Ishikawa (cell line): ENCODE measurements around the gene ITPR2.

ENCODE experiments used
- EP300 ChIP-seq: IDR thresholded peaks from 2 replicates; pipeline ENCODE4 v1.6.1; 2012; ENCODE audit warnings: borderline replicate concordance
- MAX ChIP-seq: IDR thresholded peaks from 2 replicates; pipeline ENCODE4 v1.6.1; 2012
- RAD21 ChIP-seq: IDR thresholded peaks from 2 replicates; pipeline ENCODE4 v1.6.1; 2012; ENCODE audit warnings: low read depth
- TAF1 ChIP-seq: IDR thresholded peaks from 2 replicates; pipeline ENCODE4 v1.6.1; 2012; ENCODE audit warnings: low read depth, mild to moderate bottlenecking
- TEAD4 ChIP-seq: IDR thresholded peaks from 2 replicates; pipeline ENCODE4 v1.6.1; 2012
- USF1 ChIP-seq: IDR thresholded peaks from 2 replicates; pipeline ENCODE4 v1.6.1; 2012
- YY1 ChIP-seq: IDR thresholded peaks from 2 replicates; pipeline ENCODE4 v1.6.1; 2012; ENCODE audit warnings: low read depth
- TF ChIP-seq, protein P1 (sequence below): IDR thresholded peaks from 2 replicates; pipeline ENCODE4 v1.6.1; 2012; ENCODE audit warnings: low read depth, mild to moderate bottlenecking

GRCh38 chr12:26429070-26429691, 403.8 kb downstream of the ITPR2 start:
- no peak for TF ChIP-seq YY1
- no peak for TF ChIP-seq EP300
- no peak for TF ChIP-seq TEAD4
- no peak for TF ChIP-seq RAD21
- TF ChIP-seq, protein P1, sequence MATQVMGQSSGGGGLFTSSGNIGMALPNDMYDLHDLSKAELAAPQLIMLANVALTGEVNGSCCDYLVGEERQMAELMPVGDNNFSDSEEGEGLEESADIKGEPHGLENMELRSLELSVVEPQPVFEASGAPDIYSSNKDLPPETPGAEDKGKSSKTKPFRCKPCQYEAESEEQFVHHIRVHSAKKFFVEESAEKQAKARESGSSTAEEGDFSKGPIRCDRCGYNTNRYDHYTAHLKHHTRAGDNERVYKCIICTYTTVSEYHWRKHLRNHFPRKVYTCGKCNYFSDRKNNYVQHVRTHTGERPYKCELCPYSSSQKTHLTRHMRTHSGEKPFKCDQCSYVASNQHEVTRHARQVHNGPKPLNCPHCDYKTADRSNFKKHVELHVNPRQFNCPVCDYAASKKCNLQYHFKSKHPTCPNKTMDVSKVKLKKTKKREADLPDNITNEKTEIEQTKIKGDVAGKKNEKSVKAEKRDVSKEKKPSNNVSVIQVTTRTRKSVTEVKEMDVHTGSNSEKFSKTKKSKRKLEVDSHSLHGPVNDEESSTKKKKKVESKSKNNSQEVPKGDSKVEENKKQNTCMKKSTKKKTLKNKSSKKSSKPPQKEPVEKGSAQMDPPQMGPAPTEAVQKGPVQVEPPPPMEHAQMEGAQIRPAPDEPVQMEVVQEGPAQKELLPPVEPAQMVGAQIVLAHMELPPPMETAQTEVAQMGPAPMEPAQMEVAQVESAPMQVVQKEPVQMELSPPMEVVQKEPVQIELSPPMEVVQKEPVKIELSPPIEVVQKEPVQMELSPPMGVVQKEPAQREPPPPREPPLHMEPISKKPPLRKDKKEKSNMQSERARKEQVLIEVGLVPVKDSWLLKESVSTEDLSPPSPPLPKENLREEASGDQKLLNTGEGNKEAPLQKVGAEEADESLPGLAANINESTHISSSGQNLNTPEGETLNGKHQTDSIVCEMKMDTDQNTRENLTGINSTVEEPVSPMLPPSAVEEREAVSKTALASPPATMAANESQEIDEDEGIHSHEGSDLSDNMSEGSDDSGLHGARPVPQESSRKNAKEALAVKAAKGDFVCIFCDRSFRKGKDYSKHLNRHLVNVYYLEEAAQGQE = no peak
- TF ChIP-seq MAX = no peak
- no peak for TF ChIP-seq TAF1
- no peak for TF ChIP-seq USF1
